GM20431 (cell line): ENCODE data around the gene TDO2.
"Not testable (repeated sequence)": the region's sequence is repeated elsewhere in the genome, so short reads cannot be mapped to it uniquely, and the experiment has no call there.

Experiments used
- in situ Hi-C: fragments of 300-500 bp; cut with MseI, MboI; formaldehyde crosslinking; loops from one replicate; pipeline ENCODE4 v1.15.0; 2020; ENCODE audit warnings: low sequenced_read_pairs; ENCODE audit not compliant: unreplicated experiment

Gene TDO2

DNA sequence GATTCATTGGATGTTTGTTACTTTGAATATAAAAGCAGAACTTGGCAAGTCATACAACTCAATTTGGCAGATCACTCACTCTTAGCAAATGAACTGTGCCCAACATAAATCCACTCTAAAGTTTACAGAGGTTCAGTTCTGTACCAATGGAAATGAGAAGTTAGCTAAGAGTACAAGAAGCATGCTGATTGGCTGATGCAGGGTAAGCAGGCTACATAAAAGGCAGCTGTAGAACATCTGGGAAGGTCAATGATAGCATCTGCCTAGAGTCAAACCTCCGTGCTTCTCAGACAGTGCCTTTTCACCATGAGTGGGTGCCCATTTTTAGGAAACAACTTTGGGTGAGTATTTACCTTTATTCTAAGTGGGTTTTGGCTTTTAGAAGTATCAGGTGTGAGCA lies at the start of gene TDO2:
TDO2 (plus strand) TSS at position 244 of the 400 bp plus-strand sequence; CDS start at position 307, 63 bp downstream.
- in situ Hi-C loops, result no loop called here

GRCh38 chr4:155854582-155855226 lies 48.8 kb upstream of the TDO2 start:
- in situ Hi-C loops, result no loop called here

GRCh38 chr4:155855897-155856296 lies 47.6 kb upstream of the TDO2 start:
- in situ Hi-C loops, result no loop called here

DNA sequence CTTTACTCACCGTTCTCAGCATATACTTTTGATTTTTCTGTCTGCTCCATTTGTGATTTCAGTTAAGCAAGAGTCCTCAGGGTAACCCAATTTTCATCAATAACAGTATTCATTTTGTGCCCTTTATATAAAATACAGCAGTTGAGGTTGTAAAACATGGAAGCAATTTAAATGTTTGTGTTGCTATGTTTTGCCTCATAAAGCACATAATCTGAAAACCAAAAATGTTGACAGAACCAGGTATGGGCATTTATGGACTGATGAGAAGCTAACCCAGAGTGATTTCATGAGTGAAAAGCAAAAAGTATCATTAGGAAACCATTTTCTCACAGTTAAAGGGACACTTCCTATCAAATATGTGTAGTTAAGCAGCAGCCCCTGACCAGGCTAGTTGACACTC lies 37.3 kb upstream of the TDO2 start, which contains the start of gene ASIC5:
ASIC5 (minus strand) TSS at position 101 of the 400 bp plus-strand sequence; CDS start at position 50, 51 bp downstream.
- in situ Hi-C loops, result no loop called here

GRCh38 chr4:155875878-155876277 lies 27.6 kb upstream of the TDO2 start:
- in situ Hi-C loops, result no loop called here

DNA sequence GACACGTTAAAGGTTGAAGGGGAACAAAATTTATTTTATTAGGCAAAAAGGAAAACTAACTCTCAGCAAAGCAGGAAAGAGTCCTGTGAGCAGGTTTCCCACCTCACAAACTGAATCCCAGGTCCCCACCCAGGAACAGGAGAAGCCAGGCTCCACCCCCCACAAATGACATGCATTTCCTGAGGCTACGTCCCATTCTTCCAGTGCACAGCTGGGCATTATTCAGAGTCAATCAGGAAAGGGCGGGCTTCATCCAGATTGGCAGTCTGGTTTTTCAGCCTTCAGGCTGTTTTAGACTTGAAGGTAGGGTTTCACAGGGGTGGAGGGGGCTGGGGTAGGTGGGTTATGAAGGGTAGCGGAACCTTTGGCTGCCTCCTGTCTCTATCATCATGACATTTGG lies 25.5 kb upstream of the TDO2 start:
- in situ Hi-C loops, result no loop called here

DNA sequence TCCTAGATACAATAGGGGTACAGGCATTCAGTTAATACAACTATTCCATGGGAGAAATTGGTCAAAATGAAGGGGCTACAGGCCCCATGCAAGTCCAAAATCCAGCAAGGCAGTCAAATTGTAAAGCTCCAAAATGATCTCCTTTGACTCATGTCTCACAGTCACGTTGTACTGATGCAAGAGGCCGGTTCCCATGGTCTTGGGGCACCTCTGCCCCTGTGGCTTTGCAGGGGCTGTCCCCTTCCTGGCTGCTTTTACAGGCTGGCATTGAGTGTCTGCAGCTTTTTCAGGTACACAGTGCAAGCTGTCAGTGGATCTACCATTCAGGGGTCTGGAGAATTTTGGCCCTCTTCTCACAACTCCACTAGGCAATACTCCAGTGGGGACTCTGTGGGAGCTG lies 24.9 kb upstream of the TDO2 start:
- in situ Hi-C loops, result no loop called here

- in situ Hi-C loops, result no loop called here
Observed at GRCh38 chr4:155879767-155880166, 23.7 kb upstream of the TDO2 start.

DNA sequence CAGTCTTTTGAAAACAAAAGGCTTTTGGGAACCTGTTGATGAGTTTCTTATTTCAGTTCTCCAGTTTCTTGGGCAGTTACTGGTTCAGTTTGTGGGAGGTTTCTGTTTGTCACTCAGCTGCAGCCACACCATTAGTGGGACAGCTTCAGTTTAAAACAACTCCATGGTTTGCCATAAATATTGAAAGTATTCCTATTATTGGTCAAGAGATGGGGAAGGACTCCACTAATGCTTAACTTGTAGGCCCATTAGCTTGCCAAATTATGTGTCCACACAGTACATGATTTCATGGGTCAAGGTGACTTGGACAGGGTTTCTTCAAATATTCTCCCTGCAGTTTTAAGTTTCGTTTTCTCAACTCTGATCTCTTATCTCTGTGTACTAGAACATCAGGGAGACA lies 21.9 kb upstream of the TDO2 start:
- in situ Hi-C loops, result no loop called here

DNA sequence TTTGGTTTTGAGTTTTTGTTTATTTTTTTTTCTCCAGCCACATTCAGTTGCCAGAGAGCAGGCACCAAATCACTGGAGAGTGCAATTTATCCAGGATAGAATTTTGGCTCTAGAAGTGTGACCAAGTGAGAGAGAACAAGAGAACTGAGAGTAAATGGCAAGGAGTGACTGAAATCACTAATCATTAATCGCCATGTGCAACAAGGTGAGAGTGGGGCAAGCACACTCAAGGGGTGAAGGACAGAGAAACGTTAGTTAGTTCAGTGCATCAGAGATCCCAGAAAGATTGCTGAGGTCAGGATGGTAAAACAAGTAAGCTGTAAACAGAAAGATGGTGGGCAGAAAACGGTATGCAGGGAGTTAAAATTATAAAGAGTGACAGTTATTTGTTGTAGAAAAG lies 19.6 kb upstream of the TDO2 start:
- in situ Hi-C loops, result no loop called here

GRCh38 chr4:155885666-155886065 lies 17.8 kb upstream of the TDO2 start:
- in situ Hi-C loops, result no loop called here

DNA sequence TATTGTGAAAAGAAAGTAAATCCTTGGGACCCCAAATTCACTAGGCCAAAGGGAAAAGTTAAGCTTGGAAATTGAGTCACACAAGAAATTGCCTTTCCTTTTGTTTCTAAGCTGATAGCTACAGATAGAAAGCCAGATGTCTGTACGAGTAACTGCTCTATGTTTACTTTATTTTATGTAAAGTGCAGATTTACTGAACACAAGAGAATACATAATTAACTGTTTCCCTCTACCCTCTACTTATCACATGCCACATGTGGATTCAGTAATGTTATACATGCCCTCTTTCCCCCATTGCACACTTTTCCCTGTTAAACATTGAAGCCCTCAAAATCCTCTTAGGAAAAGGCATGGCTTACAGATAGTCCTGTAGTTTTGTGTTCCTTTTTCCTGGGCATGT lies 16.5 kb upstream of the TDO2 start:
- in situ Hi-C loops, result no loop called here

DNA sequence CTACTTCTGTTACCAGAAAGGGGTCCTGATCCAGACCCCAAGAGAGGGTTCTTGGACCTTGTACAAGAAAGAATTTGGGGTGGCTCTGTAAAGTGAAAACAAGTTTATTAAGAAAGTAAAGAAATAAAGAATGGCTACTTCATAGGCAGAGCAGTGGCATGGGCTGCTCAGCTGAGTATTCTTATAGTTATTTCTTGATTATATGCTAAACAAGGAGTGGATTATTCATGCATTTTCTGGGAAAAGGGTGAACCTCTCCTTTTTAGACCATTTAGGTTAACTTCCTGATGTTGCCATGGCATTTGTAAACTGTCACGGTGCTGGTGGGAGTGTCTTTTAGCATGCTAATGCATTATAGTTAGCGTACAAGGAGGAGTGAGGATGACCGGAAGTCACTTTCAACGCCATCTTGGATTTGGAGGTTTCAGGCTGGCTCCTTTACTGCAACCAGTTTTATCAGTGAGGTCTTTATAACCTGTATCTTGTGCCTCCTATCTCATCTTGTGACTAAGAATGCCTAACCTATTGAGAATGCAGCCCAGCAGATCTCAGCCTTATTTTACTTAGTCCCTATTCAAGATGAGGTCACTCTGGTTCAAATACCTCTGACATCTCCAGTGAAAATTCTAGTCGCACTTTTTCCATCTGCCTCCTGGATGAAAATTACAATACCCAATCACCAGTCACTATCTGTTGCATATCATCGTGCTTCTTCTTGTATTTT lies 15.5 kb upstream of the TDO2 start:
- in situ Hi-C loops, result no loop called here

GRCh38 chr4:155889031-155889793 lies 14.3 kb upstream of the TDO2 start:
- in situ Hi-C loops, result no loop called here

- in situ Hi-C loops, result no loop called here
Observed at GRCh38 chr4:155889946-155890345, 13.6 kb upstream of the TDO2 start.

- in situ Hi-C loops, result no loop called here
Observed at GRCh38 chr4:155891058-155891457, 12.4 kb upstream of the TDO2 start.

GRCh38 chr4:155898371-155898770 lies 5.1 kb upstream of the TDO2 start:
- in situ Hi-C loops, result not testable (repeated sequence)

DNA sequence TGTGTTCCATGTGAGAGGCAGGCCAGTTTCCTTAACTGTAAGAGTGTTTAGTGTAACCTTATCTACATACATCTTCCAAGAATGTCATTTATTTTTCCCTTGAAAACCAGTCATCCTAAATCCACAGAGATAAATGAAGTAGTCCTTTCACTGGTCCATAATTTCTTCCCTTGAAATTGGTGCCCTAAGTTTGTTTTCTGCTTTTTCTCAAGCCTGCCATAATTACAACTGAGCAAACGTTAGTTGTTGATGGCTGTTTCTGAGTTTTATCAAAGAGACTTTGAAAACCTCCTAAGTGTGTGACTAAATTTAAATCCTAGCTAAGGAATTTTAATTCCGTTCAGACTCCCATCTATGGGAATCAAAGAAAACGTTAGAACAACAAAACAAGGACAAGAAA lies 3.6 kb upstream of the TDO2 start:
- in situ Hi-C loops, result no loop called here

GRCh38 chr4:155900381-155900780 lies 3.1 kb upstream of the TDO2 start:
- in situ Hi-C loops, result no loop called here

DNA sequence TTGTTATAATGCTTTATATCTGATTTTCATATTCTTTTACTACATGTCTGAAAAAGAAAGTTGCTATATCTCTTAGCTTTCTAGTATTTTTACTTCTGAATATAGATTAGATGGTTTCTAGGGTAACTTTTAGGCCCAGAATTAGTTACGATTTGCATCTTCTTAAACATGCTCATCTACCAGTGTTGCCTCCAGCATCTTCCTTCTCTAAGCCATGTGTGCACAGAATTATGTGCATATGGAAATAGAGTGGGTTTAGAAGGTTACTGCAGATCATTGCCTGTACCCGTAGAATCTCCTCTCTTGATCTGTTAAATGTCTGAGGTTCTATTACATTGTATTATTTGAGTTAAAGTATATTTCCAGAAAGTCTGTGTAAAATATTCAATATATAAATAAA lies 2.5 kb upstream of the TDO2 start:
- in situ Hi-C loops, result no loop called here

GRCh38 chr4:155904331-155904730 lies 835 bp downstream of the TDO2 start:
- in situ Hi-C loops, result no loop called here
